Measurements from ENCODE around the gene CALHM6. TPM values are rescaled to one million over a fixed set of nuclear protein-coding genes. Genes with fewer than 3 reads are reported as not detected.

The CALHM6 gene
- total and polyA plus RNA-seq, 9 of the 15 experiments (the other 6 are each of a cell fraction or from before 2014, with no cell fraction given) = 0.24 TPM; not detected in 8

DNA sequence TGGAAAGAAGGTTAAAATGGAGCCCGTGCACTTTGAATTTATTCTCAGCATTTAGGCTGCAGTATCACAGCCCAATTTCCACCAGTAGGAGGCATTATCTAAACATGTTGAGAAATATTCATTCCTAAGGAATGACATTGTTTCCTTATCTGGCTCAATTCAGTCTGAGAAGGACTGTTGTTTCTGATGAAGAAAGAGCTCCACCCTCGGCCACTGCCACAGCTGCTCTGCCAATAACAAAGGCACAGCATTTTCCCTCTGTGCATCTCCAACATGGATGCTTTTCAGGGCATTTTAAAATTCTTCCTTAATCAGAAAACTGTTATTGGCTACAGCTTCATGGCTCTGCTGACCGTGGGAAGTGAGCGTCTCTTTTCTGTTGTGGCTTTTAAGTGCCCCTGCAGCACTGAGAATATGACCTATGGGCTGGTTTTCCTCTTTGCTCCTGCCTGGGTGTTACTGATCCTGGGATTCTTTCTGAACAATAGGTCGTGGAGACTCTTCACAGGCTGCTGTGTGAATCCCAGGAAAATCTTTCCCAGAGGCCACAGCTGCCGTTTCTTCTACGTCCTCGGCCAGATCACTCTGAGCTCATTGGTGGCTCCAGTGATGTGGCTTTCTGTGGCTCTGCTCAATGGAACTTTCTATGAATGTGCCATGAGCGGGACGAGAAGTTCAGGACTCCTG is 50.4 kb downstream of the CALHM6 start, which contains the start of gene CALHM5 (continued):
- TF ChIP-seq TRIM24 (IDR thresholded peaks at IDR 0.05) (0 out of 4 replicates have a peak, but pooled peaks of 1 of the 2 experiments have one; percentile 13), ZNF57 (CRISPR knock-in tag; IDR thresholded peaks at IDR 0.05) (no peak), NFE2 (IDR thresholded peaks at IDR 0.05; ENCODE audit: low read depth) (0 out of 2 replicates have a peak, but pooled peaks have one; percentile 12), KDM1A (IDR thresholded peaks at IDR 0.05) (0 out of 4 replicates have a peak, but pooled peaks of 1 of the 2 experiments have one; percentile 17), SMAD1 (IDR thresholded peaks at IDR 0.05; ENCODE audit: low read depth, low read length, partially characterized antibody) (no peak), CBFA2T3 (IDR thresholded peaks at IDR 0.05) (peak; percentile 27; the same call in 1 of the 2 replicates), ZNF445 (CRISPR knock-in tag; IDR thresholded peaks at IDR 0.05; ENCODE audit: low read depth) (no peak), IFI16 (CRISPR knock-in tag; IDR thresholded peaks at IDR 0.05) (no peak)
- TF ChIP-seq, protein P1, sequence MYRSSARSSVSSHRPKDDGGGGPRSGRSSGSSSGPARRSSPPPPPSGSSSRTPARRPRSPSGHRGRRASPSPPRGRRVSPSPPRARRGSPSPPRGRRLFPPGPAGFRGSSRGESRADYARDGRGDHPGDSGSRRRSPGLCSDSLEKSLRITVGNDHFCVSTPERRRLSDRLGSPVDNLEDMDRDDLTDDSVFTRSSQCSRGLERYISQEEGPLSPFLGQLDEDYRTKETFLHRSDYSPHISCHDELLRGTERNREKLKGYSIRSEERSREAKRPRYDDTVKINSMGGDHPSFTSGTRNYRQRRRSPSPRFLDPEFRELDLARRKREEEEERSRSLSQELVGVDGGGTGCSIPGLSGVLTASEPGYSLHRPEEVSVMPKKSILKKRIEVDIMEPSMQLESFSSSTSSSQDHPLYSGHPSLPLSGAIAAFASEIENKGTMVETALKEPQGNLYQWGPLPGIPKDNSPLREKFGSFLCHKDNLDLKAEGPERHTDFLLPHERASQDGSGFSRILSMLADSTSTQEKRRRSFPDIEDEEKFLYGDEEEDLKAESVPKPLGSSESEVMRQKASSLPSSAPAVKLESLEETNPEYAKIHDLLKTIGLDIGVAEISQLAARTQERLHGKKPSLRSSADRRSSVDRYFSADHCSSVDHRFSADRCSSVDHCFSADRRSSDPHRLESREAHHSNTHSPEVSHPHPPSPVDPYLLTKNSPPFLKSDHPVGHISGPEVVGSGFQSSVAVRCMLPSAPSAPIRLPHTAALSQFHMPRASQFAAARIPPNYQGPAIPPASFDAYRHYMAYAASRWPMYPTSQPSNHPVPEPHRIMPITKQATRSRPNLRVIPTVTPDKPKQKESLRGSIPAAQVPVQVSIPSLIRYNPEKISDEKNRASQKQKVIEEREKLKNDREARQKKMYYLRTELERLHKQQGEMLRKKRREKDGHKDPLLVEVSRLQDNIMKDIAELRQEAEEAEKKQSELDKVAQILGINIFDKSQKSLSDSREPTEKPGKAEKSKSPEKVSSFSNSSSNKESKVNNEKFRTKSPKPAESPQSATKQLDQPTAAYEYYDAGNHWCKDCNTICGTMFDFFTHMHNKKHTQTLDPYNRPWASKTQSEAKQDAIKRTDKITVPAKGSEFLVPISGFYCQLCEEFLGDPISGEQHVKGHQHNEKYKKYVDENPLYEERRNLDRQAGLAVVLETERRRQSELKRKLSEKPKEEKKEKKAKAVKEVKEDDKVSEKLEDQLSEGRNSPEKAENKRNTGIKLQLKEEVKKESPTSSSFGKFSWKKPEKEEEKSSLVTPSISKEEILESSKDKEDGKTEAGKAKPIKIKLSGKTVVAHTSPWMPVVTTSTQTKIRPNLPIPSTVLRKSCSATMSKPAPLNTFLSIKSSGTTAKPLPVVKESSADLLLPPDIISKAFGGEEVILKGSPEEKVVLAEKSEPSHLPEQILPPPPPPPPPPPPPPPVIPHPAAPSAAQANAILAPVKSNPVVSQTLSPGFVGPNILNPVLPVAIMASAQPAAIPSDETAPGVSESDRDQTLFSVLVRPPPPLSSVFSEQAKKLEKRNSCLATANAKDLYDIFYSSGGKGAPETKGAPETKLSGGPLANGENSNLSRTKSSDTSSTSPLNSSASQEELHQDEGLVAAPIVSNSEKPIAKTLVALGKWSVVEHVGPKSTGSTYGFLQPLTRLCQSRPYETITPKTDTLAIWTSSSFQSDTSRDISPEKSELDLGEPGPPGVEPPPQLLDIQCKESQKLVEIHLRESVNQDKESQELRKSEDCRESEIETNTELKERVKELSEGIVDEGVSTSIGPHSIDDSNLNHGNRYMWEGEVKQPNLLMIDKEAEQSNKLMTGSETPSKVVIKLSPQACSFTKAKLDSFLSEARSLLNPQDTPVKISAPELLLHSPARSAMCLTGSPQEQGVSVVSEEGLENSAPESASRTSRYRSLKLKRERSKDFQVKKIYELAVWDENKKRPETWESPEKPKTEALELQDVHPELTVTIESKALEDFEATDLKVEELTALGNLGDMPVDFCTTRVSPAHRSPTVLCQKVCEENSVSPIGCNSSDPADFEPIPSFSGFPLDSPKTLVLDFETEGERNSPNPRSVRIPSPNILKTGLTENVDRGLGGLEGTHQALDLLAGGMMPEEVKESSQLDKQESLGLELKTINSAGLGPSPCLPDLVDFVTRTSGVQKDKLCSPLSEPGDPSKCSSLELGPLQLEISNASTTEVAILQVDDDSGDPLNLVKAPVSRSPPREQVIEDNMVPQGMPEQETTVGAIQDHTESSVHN (IDR thresholded peaks at IDR 0.05; ENCODE audit: borderline replicate concordance in 1 of 2, low read depth in 1 of 2) = no peak
- TF ChIP-seq, protein P2, sequence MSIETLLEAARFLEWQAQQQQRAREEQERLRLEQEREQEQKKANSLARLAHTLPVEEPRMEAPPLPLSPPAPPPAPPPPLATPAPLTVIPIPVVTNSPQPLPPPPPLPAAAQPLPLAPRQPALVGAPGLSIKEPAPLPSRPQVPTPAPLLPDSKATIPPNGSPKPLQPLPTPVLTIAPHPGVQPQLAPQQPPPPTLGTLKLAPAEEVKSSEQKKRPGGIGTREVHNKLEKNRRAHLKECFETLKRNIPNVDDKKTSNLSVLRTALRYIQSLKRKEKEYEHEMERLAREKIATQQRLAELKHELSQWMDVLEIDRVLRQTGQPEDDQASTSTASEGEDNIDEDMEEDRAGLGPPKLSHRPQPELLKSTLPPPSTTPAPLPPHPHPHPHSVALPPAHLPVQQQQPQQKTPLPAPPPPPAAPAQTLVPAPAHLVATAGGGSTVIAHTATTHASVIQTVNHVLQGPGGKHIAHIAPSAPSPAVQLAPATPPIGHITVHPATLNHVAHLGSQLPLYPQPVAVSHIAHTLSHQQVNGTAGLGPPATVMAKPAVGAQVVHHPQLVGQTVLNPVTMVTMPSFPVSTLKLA (conservative IDR thresholded peaks at IDR 0.05) = 0 out of 4 replicates have a peak, but pooled peaks of 1 of the 2 experiments have one; percentile 20
- TF ChIP-seq, protein P3, sequence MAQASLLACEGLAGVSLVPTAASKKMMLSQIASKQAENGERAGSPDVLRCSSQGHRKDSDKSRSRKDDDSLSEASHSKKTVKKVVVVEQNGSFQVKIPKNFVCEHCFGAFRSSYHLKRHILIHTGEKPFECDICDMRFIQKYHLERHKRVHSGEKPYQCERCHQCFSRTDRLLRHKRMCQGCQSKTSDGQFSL (CRISPR knock-in tag; IDR thresholded peaks at IDR 0.05) = no peak
- TF ChIP-seq, protein P3 (tag; IDR thresholded peaks at IDR 0.05) = no peak
- TF ChIP-seq, protein P4, sequence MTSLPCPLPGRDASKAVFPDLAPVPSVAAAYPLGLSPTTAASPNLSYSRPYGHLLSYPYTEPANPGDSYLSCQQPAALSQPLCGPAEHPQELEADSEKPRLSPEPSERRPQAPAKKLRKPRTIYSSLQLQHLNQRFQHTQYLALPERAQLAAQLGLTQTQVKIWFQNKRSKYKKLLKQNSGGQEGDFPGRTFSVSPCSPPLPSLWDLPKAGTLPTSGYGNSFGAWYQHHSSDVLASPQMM (CRISPR knock-in tag; IDR thresholded peaks at IDR 0.05) = no peak
- TF ChIP-seq, protein P5, sequence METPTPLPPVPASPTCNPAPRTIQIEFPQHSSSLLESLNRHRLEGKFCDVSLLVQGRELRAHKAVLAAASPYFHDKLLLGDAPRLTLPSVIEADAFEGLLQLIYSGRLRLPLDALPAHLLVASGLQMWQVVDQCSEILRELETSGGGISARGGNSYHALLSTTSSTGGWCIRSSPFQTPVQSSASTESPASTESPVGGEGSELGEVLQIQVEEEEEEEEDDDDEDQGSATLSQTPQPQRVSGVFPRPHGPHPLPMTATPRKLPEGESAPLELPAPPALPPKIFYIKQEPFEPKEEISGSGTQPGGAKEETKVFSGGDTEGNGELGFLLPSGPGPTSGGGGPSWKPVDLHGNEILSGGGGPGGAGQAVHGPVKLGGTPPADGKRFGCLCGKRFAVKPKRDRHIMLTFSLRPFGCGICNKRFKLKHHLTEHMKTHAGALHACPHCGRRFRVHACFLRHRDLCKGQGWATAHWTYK (CRISPR knock-in tag; IDR thresholded peaks at IDR 0.05) = 0 out of 2 replicates have a peak, but pooled peaks have one; percentile 43
